Panc1 (cell line): ENCODE data around the gene SIM2.

Source experiments
- POLR2AphosphoS5 ChIP-seq: IDR thresholded peaks from 2 replicates; pipeline ENCODE4 v1.6.1; 2012; ENCODE audit warnings: mild to moderate bottlenecking, low read depth, low read length, moderate library complexity
- TF ChIP-seq, protein P1 (sequence below): fragments of 450-650 bp; IDR thresholded peaks from 2 replicates; pipeline ENCODE4 v1.5.1; 2017; ENCODE audit warnings: mild to moderate bottlenecking
- TF ChIP-seq, protein P2 (sequence below), 2 experiments: IDR thresholded peaks; 2 replicates each; pipeline ENCODE4 v1.6.1; 2011 to 2012; ENCODE audit warnings: low read depth in 2 of 2, control low read depth in 1 of 2, low read length in 1 of 2, mild to moderate bottlenecking in 1 of 2, moderate library complexity in 1 of 2; ENCODE audit not compliant: insufficient read depth in 1 of 2

DNA sequence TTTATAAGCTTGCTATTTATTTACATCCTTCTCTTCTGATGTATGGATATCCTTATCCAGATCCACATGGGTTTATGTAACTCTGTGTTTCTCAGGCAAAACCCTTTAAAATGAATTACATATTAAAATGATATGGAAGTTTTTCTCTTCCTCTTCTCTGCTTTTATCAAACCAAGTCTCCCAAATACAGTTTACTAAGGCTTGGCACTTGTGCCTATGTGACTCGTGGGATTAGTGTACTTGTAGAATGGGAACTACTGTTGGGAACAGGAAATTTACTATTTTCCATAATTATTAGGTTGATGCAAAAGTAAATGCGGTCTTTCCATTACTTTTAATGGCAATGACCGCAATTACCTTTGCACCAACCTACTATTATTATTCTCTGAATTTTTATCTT is 14.8 kb downstream of the SIM2 start:
- TF ChIP-seq, protein P1, sequence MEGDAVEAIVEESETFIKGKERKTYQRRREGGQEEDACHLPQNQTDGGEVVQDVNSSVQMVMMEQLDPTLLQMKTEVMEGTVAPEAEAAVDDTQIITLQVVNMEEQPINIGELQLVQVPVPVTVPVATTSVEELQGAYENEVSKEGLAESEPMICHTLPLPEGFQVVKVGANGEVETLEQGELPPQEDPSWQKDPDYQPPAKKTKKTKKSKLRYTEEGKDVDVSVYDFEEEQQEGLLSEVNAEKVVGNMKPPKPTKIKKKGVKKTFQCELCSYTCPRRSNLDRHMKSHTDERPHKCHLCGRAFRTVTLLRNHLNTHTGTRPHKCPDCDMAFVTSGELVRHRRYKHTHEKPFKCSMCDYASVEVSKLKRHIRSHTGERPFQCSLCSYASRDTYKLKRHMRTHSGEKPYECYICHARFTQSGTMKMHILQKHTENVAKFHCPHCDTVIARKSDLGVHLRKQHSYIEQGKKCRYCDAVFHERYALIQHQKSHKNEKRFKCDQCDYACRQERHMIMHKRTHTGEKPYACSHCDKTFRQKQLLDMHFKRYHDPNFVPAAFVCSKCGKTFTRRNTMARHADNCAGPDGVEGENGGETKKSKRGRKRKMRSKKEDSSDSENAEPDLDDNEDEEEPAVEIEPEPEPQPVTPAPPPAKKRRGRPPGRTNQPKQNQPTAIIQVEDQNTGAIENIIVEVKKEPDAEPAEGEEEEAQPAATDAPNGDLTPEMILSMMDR, result no peak
- no peak for TF ChIP-seq POLR2AphosphoS5
- TF ChIP-seq, protein P2, sequence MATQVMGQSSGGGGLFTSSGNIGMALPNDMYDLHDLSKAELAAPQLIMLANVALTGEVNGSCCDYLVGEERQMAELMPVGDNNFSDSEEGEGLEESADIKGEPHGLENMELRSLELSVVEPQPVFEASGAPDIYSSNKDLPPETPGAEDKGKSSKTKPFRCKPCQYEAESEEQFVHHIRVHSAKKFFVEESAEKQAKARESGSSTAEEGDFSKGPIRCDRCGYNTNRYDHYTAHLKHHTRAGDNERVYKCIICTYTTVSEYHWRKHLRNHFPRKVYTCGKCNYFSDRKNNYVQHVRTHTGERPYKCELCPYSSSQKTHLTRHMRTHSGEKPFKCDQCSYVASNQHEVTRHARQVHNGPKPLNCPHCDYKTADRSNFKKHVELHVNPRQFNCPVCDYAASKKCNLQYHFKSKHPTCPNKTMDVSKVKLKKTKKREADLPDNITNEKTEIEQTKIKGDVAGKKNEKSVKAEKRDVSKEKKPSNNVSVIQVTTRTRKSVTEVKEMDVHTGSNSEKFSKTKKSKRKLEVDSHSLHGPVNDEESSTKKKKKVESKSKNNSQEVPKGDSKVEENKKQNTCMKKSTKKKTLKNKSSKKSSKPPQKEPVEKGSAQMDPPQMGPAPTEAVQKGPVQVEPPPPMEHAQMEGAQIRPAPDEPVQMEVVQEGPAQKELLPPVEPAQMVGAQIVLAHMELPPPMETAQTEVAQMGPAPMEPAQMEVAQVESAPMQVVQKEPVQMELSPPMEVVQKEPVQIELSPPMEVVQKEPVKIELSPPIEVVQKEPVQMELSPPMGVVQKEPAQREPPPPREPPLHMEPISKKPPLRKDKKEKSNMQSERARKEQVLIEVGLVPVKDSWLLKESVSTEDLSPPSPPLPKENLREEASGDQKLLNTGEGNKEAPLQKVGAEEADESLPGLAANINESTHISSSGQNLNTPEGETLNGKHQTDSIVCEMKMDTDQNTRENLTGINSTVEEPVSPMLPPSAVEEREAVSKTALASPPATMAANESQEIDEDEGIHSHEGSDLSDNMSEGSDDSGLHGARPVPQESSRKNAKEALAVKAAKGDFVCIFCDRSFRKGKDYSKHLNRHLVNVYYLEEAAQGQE (IDR thresholded peaks at IDR 0.05; ENCODE audit: insufficient read depth in 1 of 2, low read depth in 2 of 2, low read length in 1 of 2), result no peak
